OCI-LY7 (cell line): ENCODE measurements around the gene ICA1.

Experiments used
- CTCF ChIP-seq: fragments of 200-600 bp; sonication (generic); conservative IDR thresholded peaks from 2 replicates; pipeline ENCODE4 v1.5.1; 2014; ENCODE audit warnings: mild to moderate bottlenecking, antibody characterized with exemption, low read length, moderate library complexity, mixed read lengths
- EZH2phosphoT487 ChIP-seq: fragments of 200-600 bp; sonication (generic); IDR thresholded peaks from 2 replicates; pipeline ENCODE4 v1.6.1; 2018; ENCODE audit warnings: low read depth, borderline replicate concordance, mild to moderate bottlenecking, mixed run types, antibody characterized with exemption, low read length, moderate library complexity, mixed read lengths

GRCh38 chr7:8136051-8136730 lies 125.8 kb downstream of the ICA1 start:
- no peak for TF ChIP-seq CTCF
- no peak for TF ChIP-seq EZH2phosphoT487
